ENCODE measurements around the gene OR2A1.
"Not testable (repeated sequence)": the region's sequence is repeated elsewhere in the genome, so short reads cannot be mapped to it uniquely, and the experiment has no call there.

Gene OR2A1, protein sequence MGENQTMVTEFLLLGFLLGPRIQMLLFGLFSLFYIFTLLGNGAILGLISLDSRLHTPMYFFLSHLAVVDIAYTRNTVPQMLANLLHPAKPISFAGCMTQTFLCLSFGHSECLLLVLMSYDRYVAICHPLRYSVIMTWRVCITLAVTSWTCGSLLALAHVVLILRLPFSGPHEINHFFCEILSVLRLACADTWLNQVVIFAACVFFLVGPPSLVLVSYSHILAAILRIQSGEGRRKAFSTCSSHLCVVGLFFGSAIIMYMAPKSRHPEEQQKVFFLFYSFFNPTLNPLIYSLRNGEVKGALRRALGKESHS

DNA sequence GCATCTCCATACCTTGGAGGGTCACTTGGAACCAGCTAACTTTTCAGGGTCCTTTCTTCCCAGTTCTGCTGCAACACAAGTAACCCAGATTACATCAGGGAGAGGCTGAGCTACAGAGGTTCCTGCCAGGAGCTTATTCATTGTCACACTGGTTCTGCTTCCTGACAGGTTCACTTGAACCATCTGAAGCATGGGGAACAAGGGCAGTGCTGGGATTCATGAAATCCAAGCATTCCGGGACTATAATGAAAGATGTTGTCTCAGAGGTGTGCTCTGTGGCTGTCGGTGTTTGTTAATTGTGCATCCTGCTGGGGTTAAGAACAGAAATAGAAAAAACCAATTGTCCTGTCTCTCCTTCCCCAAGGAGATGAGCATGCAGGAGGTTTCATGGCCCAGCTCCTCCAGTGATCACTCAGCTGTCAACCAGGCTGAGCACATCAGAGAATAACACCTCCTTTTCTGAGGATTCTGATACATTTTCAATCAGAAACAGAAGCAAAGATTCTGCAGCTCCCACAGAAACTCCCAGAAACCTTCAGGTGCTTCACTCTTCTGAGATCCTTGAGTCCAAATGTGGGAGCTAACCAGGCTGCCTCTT is at the start of gene OR2A1:
TSS of gene OR2A1 (plus strand) at position 548 of the 598 bp plus-strand sequence. CDS start 5,706 bp downstream, outside the sequence.
- DNase-seq (ENCODE audit: low spot score); H3K9me3 Mint-ChIP-seq; H3K27ac Mint-ChIP-seq; H3K4me1 Mint-ChIP-seq (ENCODE audit: low read depth); H3K36me3 Mint-ChIP-seq (ENCODE audit: low read depth); H3K4me3 Mint-ChIP-seq; H3K27me3 Mint-ChIP-seq (ENCODE audit: low read depth): not testable (repeated sequence)

DNA sequence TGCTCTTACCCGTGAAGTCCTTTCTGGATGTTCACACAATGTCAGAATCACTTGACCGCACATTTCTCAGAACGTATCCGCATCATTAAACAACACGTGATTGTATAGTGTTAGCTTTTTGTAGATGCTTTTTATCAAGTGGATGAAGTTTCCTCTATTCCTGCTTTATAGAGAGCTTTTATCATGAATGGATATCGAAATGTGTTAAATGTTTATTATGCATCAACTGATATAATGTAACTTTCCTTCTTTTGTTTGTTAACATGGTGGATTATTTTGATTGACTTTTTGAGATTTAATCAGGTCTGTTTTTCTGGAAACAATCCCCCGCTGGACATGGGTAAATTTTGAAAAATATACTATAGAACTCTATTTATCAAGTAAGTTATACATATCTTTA is 47.5 kb upstream of the OR2A1 start, which contains the start of gene OR2A7:
TSS of gene OR2A7 (minus strand) at position 101 of the 400 bp plus-strand sequence. CDS start 5,164 bp downstream, outside the sequence.
- not testable (repeated sequence) for H3K4me1 Mint-ChIP-seq (ENCODE audit: low read depth); H3K27me3 Mint-ChIP-seq (ENCODE audit: low read depth); H3K4me3 Mint-ChIP-seq; DNase-seq (ENCODE audit: low spot score); H3K9me3 Mint-ChIP-seq; H3K36me3 Mint-ChIP-seq (ENCODE audit: low read depth); H3K27ac Mint-ChIP-seq

DNA sequence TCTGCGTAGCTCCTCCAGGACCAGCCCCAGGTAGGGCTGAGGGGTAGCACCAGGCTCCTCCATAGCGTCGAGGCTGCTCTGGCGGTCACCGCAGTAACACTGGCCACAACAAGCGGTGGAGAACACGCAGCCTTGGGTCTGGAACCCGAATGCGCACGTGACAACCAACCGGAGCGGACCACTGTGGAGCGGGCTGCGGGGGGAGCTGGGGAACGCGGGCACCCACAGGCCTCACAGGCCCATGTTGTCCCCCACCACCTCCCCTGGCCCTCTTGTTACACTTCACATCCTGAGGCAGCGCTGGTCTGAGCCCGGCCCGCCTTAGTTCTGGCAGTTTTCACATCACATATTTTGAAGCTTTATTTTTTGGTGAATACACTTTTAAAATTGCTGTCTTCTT is 43.0 kb upstream of the OR2A1 start, which contains the start of gene CTAGE8:
TSS of gene CTAGE8 (minus strand) at position 101 of the 400 bp plus-strand sequence. CDS start at position 63, 38 bp downstream.
- H3K27ac Mint-ChIP-seq; DNase-seq (ENCODE audit: low spot score); H3K4me3 Mint-ChIP-seq; H3K9me3 Mint-ChIP-seq; H3K27me3 Mint-ChIP-seq (ENCODE audit: low read depth); H3K36me3 Mint-ChIP-seq (ENCODE audit: low read depth); H3K4me1 Mint-ChIP-seq (ENCODE audit: low read depth): not testable (repeated sequence)

DNA sequence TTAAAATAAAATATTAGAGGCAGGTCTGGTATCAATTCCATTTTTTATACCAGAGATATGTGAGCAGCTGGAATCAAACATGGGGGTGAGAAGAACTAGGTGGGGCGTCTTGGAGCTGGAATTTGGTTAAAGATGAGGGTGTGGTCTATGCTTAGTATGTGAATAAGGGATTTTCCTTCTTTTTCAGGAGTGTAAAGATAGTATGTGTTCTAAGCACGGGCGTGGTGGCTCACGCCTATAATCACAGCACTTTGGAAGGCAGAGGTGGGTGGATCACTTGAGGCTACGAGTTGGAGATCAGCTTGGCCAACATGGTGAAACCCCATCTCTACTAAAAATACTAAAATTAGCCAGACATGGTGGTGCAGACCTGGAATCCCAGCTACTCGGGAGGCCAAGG is 36.9 kb upstream of the OR2A1 start:
- not testable (repeated sequence) for H3K4me1 Mint-ChIP-seq (ENCODE audit: low read depth); H3K4me3 Mint-ChIP-seq; DNase-seq (ENCODE audit: low spot score); H3K36me3 Mint-ChIP-seq (ENCODE audit: low read depth); H3K9me3 Mint-ChIP-seq; H3K27ac Mint-ChIP-seq; H3K27me3 Mint-ChIP-seq (ENCODE audit: low read depth)

DNA sequence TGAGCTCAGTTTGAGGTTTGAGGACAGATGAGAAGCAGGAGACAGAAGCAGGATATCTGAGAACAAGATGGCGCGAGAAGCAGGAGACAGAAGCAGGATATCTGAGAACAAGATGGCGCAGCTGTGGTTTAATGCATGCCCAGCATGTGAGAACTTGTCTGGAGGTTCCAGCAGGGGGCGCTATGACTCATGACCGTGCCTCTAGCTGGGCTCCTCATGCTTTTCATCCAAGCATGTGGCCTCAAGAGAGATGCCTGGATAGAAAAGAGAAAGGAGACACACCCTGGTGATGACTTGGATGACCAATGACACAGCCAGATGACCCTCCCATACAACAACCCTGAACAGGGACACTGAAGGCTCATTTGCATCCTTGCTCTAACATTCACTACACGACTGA is 32.2 kb upstream of the OR2A1 start:
- not testable (repeated sequence) for H3K27me3 Mint-ChIP-seq (ENCODE audit: low read depth); H3K36me3 Mint-ChIP-seq (ENCODE audit: low read depth); H3K4me3 Mint-ChIP-seq; DNase-seq (ENCODE audit: low spot score); H3K4me1 Mint-ChIP-seq (ENCODE audit: low read depth); H3K27ac Mint-ChIP-seq; H3K9me3 Mint-ChIP-seq

DNA sequence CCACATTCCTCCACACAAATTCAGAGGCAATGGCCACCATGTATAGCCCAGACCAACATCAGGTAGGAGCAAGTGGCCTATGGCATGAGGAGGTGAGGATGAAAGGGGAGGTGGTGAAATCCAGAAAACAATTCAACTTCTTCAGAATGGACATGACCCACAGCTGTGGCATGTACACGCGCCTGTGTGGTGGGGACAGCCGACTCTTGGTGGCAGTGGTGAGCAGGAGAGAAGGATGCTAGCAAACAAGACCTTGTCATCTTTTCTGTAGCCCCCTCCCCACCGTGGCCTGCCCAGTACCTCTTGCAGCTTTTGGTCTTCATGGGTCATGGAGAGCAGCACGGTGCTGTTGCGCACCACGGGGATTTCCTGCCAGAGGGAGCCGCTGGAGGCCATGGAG is 30.2 kb upstream of the OR2A1 start:
- H3K4me1 Mint-ChIP-seq (ENCODE audit: low read depth); H3K9me3 Mint-ChIP-seq; DNase-seq (ENCODE audit: low spot score); H3K27me3 Mint-ChIP-seq (ENCODE audit: low read depth); H3K4me3 Mint-ChIP-seq; H3K27ac Mint-ChIP-seq; H3K36me3 Mint-ChIP-seq (ENCODE audit: low read depth): not testable (repeated sequence)

DNA sequence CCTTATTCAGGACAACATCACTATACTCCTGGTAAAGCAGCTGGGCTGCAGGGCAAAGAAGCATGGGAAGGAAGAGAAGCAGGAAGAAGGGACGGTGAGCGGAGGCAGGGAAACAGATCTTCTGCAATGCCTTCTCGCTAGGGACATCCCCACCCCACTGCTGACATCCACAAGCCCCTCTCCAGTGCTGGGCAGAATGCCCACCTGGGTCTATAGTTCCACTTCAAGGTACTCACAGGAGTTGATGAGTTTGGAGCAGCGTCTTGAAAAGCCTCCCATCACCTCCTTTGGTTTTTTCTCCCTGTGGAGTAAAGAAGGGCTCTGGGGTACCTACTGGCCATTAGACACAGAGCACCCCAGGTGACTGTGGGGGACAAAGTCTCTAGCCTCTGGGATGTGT is 29.7 kb upstream of the OR2A1 start:
- H3K27me3 Mint-ChIP-seq (ENCODE audit: low read depth); DNase-seq (ENCODE audit: low spot score); H3K9me3 Mint-ChIP-seq; H3K4me3 Mint-ChIP-seq; H3K4me1 Mint-ChIP-seq (ENCODE audit: low read depth); H3K27ac Mint-ChIP-seq; H3K36me3 Mint-ChIP-seq (ENCODE audit: low read depth): not testable (repeated sequence)

DNA sequence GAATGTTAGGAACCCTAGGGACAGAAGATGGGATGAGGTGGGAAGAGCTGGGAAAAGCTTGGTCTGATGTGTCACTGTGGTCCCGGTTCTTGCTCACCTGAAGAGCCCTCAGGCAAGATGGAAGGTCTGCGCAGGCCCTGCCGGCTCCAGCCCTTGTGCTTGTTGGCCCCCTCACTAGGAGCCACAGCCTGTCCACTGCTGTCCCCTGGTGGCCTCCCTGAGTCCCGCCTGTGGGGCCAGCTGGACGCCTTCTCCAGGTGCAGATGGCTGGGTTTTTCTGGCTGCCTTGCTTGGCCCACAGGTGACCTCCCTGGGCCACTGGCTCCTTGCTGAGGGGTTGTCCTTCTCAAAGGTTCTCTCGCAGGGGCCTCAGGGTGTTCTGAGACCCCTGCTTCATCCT is 28.5 kb upstream of the OR2A1 start:
- not testable (repeated sequence) for H3K27ac Mint-ChIP-seq; H3K4me3 Mint-ChIP-seq; DNase-seq (ENCODE audit: low spot score); H3K4me1 Mint-ChIP-seq (ENCODE audit: low read depth); H3K36me3 Mint-ChIP-seq (ENCODE audit: low read depth); H3K9me3 Mint-ChIP-seq; H3K27me3 Mint-ChIP-seq (ENCODE audit: low read depth)

DNA sequence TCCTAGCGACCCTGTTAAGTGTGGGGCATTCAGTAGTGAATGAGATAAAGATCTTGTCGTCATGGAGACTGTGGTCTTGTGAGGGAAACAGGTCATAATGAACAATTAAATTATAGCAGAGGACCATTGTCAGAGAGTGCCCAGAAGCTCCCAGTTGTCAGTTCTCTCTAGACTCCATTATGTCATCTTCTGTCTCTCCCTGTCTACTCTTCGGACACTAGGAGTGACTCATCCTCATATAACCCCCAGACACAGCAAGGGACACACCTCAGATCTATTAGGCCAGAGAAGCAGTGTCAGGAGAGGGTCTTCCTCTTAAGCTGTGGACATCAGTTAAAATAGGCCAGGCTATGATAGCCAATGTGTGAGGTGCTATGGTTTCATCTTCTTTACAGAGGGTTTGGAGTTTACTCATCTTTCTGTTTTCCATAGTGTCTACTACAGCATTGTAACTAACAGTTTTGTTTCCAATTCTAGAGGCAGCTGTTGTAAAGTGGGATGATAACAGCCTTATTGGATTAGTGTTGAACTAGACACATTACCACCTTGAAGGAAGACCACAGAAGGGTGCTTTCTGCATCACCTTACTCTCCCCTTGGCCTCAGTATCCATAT is 24.9 kb upstream of the OR2A1 start:
- H3K4me1 Mint-ChIP-seq (ENCODE audit: low read depth); H3K4me3 Mint-ChIP-seq; DNase-seq (ENCODE audit: low spot score); H3K9me3 Mint-ChIP-seq; H3K36me3 Mint-ChIP-seq (ENCODE audit: low read depth); H3K27me3 Mint-ChIP-seq (ENCODE audit: low read depth); H3K27ac Mint-ChIP-seq: not testable (repeated sequence)

DNA sequence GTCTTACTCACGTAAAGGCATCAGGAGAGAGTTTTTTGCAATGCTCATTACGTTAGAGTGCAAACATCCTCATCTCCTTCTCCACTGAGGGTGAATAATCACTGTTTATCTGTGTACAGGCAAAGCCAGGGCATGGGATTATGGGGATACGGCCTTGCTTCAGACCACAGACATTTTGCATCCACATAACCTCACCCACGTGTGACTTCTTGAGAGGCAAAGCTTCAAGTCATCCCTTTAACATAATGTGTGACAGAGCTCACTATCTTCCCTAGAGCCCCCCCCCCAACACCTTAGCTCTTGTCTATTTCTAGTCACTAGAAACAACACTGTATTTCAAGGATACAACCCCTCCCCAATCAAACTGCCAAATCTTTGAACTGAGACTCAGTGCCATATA is 20.6 kb upstream of the OR2A1 start:
- DNase-seq (ENCODE audit: low spot score), result not testable (repeated sequence)

DNA sequence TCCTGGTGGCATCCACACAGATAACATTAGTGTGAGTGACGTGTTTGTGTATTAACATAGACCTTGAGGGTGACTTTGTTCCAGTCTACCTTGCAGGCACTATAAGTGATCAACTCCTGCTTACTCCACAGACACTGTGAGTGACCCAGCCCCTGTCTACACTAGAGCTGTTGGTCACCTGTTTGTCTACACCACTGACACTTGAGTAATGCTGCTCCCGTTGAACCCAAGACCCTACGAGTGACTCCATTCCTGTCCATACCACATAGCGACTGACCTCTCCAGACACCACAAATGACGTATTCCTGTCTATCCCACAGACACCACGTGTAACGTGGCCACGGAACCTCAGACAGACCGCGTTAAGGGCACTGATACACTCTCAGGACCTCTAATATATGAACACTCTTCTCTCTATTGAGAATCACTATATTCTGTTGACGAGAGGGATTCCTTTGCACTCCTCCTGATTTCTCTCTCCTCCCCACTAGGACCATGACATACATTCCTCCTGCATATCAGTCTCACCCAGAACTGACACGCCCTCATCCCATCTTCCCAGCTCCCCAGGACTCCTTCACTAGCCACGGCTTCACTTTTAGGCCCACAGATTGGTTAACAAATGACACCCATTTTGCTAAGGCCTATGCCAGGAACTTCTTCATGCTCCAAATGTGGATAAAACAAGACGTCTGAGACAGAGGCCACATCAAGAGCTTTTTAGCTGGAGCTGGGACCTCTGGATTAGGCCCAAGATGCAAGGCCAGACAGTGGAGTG is 19.6 kb upstream of the OR2A1 start:
- not testable (repeated sequence) for H3K4me1 Mint-ChIP-seq (ENCODE audit: low read depth); H3K36me3 Mint-ChIP-seq (ENCODE audit: low read depth); DNase-seq (ENCODE audit: low spot score); H3K4me3 Mint-ChIP-seq; H3K27me3 Mint-ChIP-seq (ENCODE audit: low read depth); H3K9me3 Mint-ChIP-seq; H3K27ac Mint-ChIP-seq

More for the DNA sequence above, 20.6 kb upstream of the OR2A1 start:
- not testable (repeated sequence) for H3K27me3 Mint-ChIP-seq (ENCODE audit: low read depth); H3K27ac Mint-ChIP-seq; H3K36me3 Mint-ChIP-seq (ENCODE audit: low read depth); H3K4me1 Mint-ChIP-seq (ENCODE audit: low read depth); H3K9me3 Mint-ChIP-seq; H3K4me3 Mint-ChIP-seq

DNA sequence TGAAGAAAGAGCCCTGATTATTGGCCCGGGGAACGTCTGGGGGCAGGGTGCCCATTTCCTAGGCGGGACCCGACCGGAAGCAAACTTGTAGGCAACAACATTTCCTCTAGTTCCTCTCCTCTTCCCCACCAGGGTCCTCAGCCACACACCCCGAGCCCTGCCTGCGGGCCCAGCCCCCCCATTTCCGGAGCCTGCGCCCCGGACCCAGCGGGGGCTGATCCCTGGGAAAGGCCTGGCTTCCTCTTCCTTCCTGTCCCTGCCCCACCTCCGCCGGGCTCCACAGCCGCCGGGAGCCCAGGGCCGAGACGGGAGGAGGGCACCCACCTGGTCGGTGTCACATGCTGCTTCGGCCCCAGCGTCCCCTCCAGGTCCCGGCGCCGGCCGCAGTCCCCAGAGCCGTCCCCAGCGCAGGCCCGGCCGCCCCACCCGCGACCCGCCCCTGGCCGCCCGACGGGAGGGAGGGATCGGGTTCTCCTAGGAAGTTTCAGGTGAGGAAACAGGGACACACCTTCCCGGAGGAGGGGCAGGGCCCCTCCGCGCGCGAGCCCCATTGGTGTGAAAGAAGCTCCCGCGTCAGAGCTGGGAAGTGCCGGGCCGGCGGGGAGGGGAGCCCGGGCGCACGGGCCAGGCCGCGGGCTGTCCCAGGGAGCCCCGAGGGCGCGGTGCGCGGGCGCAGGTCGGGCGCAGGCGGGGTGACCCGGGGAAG is 18.3 kb upstream of the OR2A1 start:
- H3K27ac Mint-ChIP-seq; DNase-seq (ENCODE audit: low spot score); H3K4me1 Mint-ChIP-seq (ENCODE audit: low read depth); H3K36me3 Mint-ChIP-seq (ENCODE audit: low read depth); H3K9me3 Mint-ChIP-seq; H3K4me3 Mint-ChIP-seq; H3K27me3 Mint-ChIP-seq (ENCODE audit: low read depth): not testable (repeated sequence)

DNA sequence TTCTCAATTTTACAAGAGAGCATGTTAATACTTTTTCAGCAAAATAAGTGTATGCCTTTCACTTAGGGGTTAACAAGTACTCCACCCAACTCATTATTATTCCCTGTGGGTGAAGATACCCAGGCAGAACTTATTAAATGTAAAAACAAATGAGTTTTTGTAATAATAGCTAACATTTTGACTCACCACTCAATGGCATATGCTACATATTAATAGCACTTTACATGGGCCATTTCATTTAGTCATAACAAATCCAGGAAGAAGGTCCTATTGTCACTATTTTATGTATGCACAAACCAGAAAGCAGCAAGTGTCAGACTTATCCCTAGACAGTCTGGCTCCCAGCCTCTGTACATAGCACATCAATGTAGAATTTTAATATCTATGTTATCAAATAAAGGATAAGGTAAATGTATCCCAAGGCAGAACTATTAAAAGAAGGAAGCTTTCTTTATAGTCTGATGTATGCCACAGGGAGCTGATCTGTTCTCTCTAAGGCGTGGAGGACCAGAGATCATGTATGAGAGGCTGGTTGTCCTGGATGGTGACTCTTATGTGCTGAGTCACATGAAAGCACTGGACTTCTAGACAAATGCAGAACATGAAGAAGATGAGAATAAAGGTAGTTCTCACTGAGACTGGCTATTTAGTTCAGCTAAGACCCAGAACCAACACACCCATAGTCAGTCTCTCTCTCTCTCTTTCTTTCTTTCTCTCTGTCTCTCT is 9.5 kb upstream of the OR2A1 start:
- not testable (repeated sequence) for H3K27ac Mint-ChIP-seq; DNase-seq (ENCODE audit: low spot score); H3K4me3 Mint-ChIP-seq; H3K27me3 Mint-ChIP-seq (ENCODE audit: low read depth); H3K9me3 Mint-ChIP-seq; H3K4me1 Mint-ChIP-seq (ENCODE audit: low read depth); H3K36me3 Mint-ChIP-seq (ENCODE audit: low read depth)

Measured in T-helper 2 cell treated with Interferon-gamma antibody and Interleukin-4, amounts not matched to agents 5 μg/mL and 100 μg/mL, for 36 hours (primary cell).